HepG2 (cell line): ENCODE results near the gene GLRB. TPM values are rescaled to one million over a fixed set of nuclear protein-coding genes. Genes with fewer than 3 reads are reported as not detected.

ENCODE experiments used
- ATAC-seq: fragments of 200-7000 bp; cut with Tn5 transposase; 3 replicates; pipeline ENCODE4 v1.9.1; 2020; ENCODE audit warnings: mild to moderate bottlenecking, moderate library complexity
- BruUV-seq: library from RNA; stranded (reverse); fragments of 400-500 nt; replicated peaks from 2 replicates; lab custom pipeline; 2021; lab: Mats Ljungman, UMichigan
- CTCF ChIA-PET: fragments of 300-600 bp; formaldehyde crosslinking; extraction: SDS; loops from one replicate; lab custom pipeline; 2021; ENCODE audit warnings: low total read pairs, inconsistent platforms, low intra/inter-chr PET ratio; lab: Yijun Ruan, JAX
- POLR2A ChIA-PET: fragments of 350-600 bp; sonication (Branson Sonifier 250); formaldehyde crosslinking; loops from one replicate; lab custom pipeline; 2020; ENCODE audit warnings: antibody characterized with exemption, inconsistent platforms; lab: Yijun Ruan, JAX
- DNase-seq: peaks from one replicate; pipeline ENCODE4 v3.0.0-alpha.2; 2015; ENCODE audit warnings: low spot score
- FAIRE-seq: peaks from 3 replicates; lab custom pipeline; 2011; peaks lifted over from hg19 to GRCh38; lab: Jason Lieb, UNC
- H2AFZ ChIP-seq: one replicate; pipeline ENCODE4 v1.6.1; 2011; ENCODE audit warnings: low read length, inconsistent platforms
- H3K27ac ChIP-seq: fragments of 300-600 bp; 3 replicates; pipeline ENCODE4 v1.8.0; 2011; ENCODE audit warnings: mixed run types, mild to moderate bottlenecking, mixed read lengths, low read length, inconsistent platforms; ENCODE audit not compliant: insufficient read depth; ENCODE audit errors: extremely low read length
- H3K27me3 ChIP-seq, 2 experiments: fragments of 200-600 bp in 1 of 2; 2 replicates in 1 of 2; 3 replicates in 1 of 2; pipeline versions ENCODE4 v1.6.0 to v1.8.0; 2011; ENCODE audit warnings: low read length in 2 of 2, mild to moderate bottlenecking in 2 of 2, moderate library complexity in 2 of 2, inconsistent platforms in 1 of 2; ENCODE audit not compliant: insufficient read depth in 2 of 2, control insufficient read depth in 1 of 2
- H3K36me3 ChIP-seq, 2 experiments: fragments of 200-600 bp in 1 of 2; replicated peaks in 1 of 2; 2 replicates in 1 of 2; 3 replicates in 1 of 2; pipeline versions ENCODE4 v1.5.1 to v1.8.0; 2011; ENCODE audit warnings: low read length in 2 of 2, inconsistent platforms in 1 of 2; ENCODE audit not compliant: insufficient read depth in 2 of 2, control insufficient read depth in 1 of 2
- H3K4me1 ChIP-seq: 2 replicates; pipeline ENCODE4 v1.5.1; 2012; ENCODE audit warnings: low read length, inconsistent platforms; ENCODE audit not compliant: insufficient read depth
- H3K4me2 ChIP-seq: 2 replicates; pipeline ENCODE4 v1.6.0; 2011; ENCODE audit warnings: low read depth, low read length, inconsistent platforms
- H3K4me3 ChIP-seq, 3 experiments: fragments of 200-600 bp in 1 of 3; sonication (generic), shearing (Covaris generic) in 1 of 3; replicated peaks in 1 of 3; 2 replicates each; pipeline ENCODE4 v1.5.1; 2011 to 2016; ENCODE audit warnings: low read length in 3 of 3, inconsistent platforms in 2 of 3, low read depth in 2 of 3, mild to moderate bottlenecking in 2 of 3, control low read depth in 1 of 3, mixed read lengths in 1 of 3; ENCODE audit not compliant: insufficient read depth in 1 of 3
- H3K79me2 ChIP-seq: one replicate; pipeline ENCODE4 v1.6.1; 2011; ENCODE audit warnings: low read length, inconsistent platforms; ENCODE audit not compliant: insufficient read depth
- H3K9ac ChIP-seq: 2 replicates; pipeline ENCODE4 v1.6.0; 2011; ENCODE audit warnings: mild to moderate bottlenecking, low read depth, low read length, inconsistent platforms; ENCODE audit not compliant: insufficient read depth
- H3K9me3 ChIP-seq: 2 replicates; pipeline ENCODE4 v1.5.1; 2012; ENCODE audit warnings: mild to moderate bottlenecking, low read length
- H4K20me1 ChIP-seq: 2 replicates; pipeline ENCODE4 v1.6.0; 2011; ENCODE audit warnings: inconsistent platforms, mild to moderate bottlenecking, low read length, moderate library complexity; ENCODE audit not compliant: insufficient read depth
- ATF1 ChIP-seq: IDR thresholded peaks from 2 replicates; pipeline ENCODE4 v1.6.1; 2016; ENCODE audit warnings: mild to moderate bottlenecking, control low read depth
- BRD4 ChIP-seq: sonication (generic); formaldehyde crosslinking; IDR thresholded peaks from 2 replicates; pipeline ENCODE4 v1.4.0; 2020; ENCODE audit warnings: missing genetic modification reagents
- FOXO1 ChIP-seq: sonication (generic); formaldehyde crosslinking; IDR thresholded peaks from 2 replicates; pipeline ENCODE4 v1.4.0; 2020; ENCODE audit warnings: missing genetic modification reagents
- HNRNPL ChIP-seq: fragments of 200-400 bp; formaldehyde crosslinking; IDR thresholded peaks from 2 replicates; pipeline ENCODE4 v1.6.1; 2017; ENCODE audit warnings: mild to moderate bottlenecking, low read depth, low read length
- MTF2 ChIP-seq: sonication (generic); formaldehyde crosslinking; IDR thresholded peaks from 2 replicates; pipeline ENCODE4 v1.5.0; 2020; ENCODE audit warnings: missing genetic modification reagents, borderline replicate concordance
- NFE2L2 ChIP-seq: fragments of 150-350 bp; IDR thresholded peaks from 2 replicates; pipeline ENCODE4 v1.6.1; 2014; ENCODE audit warnings: low read length
- RCOR2 ChIP-seq: IDR thresholded peaks from 2 replicates; pipeline ENCODE4 v1.6.1; 2016; ENCODE audit warnings: missing biosample characterization, missing genetic modification reagents
- SP2 ChIP-seq: sonication (generic); formaldehyde crosslinking; IDR thresholded peaks from 2 replicates; pipeline ENCODE4 v1.5.1; 2020; ENCODE audit warnings: mild to moderate bottlenecking, missing genetic modification reagents
- SYNCRIP ChIP-seq: fragments of 200-400 bp; formaldehyde crosslinking; IDR thresholded peaks from 2 replicates; pipeline ENCODE4 v1.6.1; 2018; ENCODE audit warnings: mild to moderate bottlenecking, low read depth, low read length; ENCODE audit not compliant: insufficient read depth
- ZNF282 ChIP-seq: fragments of 450-650 bp; IDR thresholded peaks from 2 replicates; pipeline ENCODE4 v1.6.1; 2018; ENCODE audit not compliant: partially characterized antibody
- ZNF296 ChIP-seq: sonication (generic); formaldehyde crosslinking; conservative IDR thresholded peaks from 2 replicates; pipeline ENCODE4 v1.5.0; 2020; ENCODE audit warnings: mild to moderate bottlenecking, missing genetic modification reagents
- ZNF616 ChIP-seq: sonication (generic); formaldehyde crosslinking; IDR thresholded peaks from 2 replicates; pipeline ENCODE4 v1.5.0; 2020; ENCODE audit warnings: low read depth, mild to moderate bottlenecking, missing genetic modification reagents
- ZNF780A ChIP-seq: sonication (generic); formaldehyde crosslinking; IDR thresholded peaks from 2 replicates; pipeline ENCODE4 v1.8.0; 2022; ENCODE audit warnings: mild to moderate bottlenecking, missing genetic modification reagents, moderate library complexity
- ZNF790 ChIP-seq: sonication (generic); formaldehyde crosslinking; IDR thresholded peaks from 2 replicates; pipeline ENCODE4 v1.8.0; 2022; ENCODE audit warnings: missing genetic modification reagents, mild to moderate bottlenecking, borderline replicate concordance
- ZNF816 ChIP-seq: sonication (generic); formaldehyde crosslinking; IDR thresholded peaks from 2 replicates; pipeline ENCODE4 v1.8.0; 2022; ENCODE audit warnings: missing genetic modification reagents, mild to moderate bottlenecking, borderline replicate concordance
- WGBS: methylation state at CpG from one replicate; pipeline ENCODE4 v1.1.6; 2017; ENCODE audit warnings: low lambda C conversion rate; 5-methylcytosine and 5-hydroxymethylcytosine counted together
- in situ Hi-C: cut with HindIII; loops from 2 replicates; pipeline ENCODE4 v1.10.0; 2017; ENCODE audit warnings: low pct_unique_long_range_greater_than_20kb; ENCODE audit not compliant: extremely low pct_ligation_motif_present
- intact Hi-C: fragments of 100-400 bp; cut with micrococcal nuclease; formaldehyde crosslinking; loops from one replicate; pipeline ENCODE4 v1.10.0; 2022; ENCODE audit not compliant: unreplicated experiment
- polyA plus RNA-seq, 8 experiments: library from polyadenylated mRNA; depleted of rRNA in 3 of 8; stranded (reverse) in 7 of 8; unstranded in 1 of 8; fragments of >200 nt; fragmentation: Illumina TruSeq in 4 of 8; extraction: Trizol in 4 of 8; gene quantifications; 2 replicates each; pipeline versions ENCODE4 v1.2.1 to v1.2.3, GENCODE V29; 2011 to 2016; ENCODE audit warnings: low read depth in 4 of 8, missing spikeins in 1 of 8, mixed read lengths in 1 of 8; ENCODE audit not compliant: insufficient read depth in 1 of 8
- total RNA-seq, 5 experiments: library from RNA; depleted of rRNA; stranded (reverse); fragments of >200 nt; fragmentation: Illumina TruSeq; extraction: Trizol; gene quantifications; 2 replicates each; pipeline ENCODE4 v1.2.3, GENCODE V29; 2016; ENCODE audit warnings: low read depth in 1 of 5
- TF ChIP-seq, protein P1 (sequence below): IDR thresholded peaks from 2 replicates; pipeline ENCODE4 v1.6.1; 2016; ENCODE audit warnings: low read depth
- TF ChIP-seq, protein P2 (sequence below): sonication (generic); formaldehyde crosslinking; IDR thresholded peaks from 2 replicates; pipeline ENCODE4 v1.8.1; 2022; ENCODE audit warnings: low read depth, mild to moderate bottlenecking, missing genetic modification reagents
- TF ChIP-seq, protein P3 (sequence below): IDR thresholded peaks from 2 replicates; pipeline ENCODE4 v1.6.1; 2018; ENCODE audit warnings: missing genetic modification reagents

GLRB gene
- total and polyA plus RNA-seq, 2 of the 13 experiments (the other 11 are each of a cell fraction or from before 2014, with no cell fraction given) = 0.17 to 0.24 TPM

DNA sequence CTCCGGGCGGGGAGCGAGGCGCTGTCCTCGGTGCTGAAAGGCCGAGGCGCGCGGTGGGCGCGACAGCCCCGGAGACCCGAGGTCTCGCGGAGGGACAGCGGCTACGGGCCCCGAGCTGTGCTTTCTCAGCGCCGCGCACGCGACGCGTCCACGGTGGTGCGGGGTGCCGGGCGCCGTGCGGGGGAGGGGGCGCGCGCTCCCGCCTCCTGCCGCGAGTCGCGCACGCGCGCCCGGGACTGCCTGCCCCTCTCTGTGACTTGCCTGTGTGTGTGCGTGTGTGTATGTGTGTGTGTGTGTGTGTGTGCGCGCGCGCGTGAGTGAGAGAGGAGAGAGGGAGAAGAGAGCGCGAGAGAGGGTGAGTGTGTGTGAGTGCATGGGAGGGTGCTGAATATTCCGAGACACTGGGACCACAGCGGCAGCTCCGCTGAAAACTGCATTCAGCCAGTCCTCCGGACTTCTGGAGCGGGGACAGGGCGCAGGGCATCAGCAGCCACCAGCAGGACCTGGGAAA is 144.5 kb downstream of the GLRB start, which contains the start of gene GRIA2 (continued):
- TF ChIP-seq SYNCRIP = no peak
- TF ChIP-seq ZNF790 = peak; percentile 95; the same call in 1 of the 2 replicates
- no peak for TF ChIP-seq ZNF282
- TF ChIP-seq, protein P1, sequence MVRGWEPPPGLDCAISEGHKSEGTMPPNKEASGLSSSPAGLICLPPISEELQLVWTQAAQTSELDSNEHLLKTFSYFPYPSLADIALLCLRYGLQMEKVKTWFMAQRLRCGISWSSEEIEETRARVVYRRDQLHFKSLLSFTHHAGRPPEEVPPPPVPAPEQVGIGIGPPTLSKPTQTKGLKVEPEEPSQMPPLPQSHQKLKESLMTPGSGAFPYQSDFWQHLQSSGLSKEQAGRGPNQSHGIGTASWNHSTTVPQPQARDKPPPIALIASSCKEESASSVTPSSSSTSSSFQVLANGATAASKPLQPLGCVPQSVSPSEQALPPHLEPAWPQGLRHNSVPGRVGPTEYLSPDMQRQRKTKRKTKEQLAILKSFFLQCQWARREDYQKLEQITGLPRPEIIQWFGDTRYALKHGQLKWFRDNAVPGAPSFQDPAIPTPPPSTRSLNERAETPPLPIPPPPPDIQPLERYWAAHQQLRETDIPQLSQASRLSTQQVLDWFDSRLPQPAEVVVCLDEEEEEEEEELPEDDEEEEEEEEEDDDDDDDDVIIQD = no peak
- TF ChIP-seq MTF2 (CRISPR knock-in tag) = no peak
- TF ChIP-seq, protein P2, sequence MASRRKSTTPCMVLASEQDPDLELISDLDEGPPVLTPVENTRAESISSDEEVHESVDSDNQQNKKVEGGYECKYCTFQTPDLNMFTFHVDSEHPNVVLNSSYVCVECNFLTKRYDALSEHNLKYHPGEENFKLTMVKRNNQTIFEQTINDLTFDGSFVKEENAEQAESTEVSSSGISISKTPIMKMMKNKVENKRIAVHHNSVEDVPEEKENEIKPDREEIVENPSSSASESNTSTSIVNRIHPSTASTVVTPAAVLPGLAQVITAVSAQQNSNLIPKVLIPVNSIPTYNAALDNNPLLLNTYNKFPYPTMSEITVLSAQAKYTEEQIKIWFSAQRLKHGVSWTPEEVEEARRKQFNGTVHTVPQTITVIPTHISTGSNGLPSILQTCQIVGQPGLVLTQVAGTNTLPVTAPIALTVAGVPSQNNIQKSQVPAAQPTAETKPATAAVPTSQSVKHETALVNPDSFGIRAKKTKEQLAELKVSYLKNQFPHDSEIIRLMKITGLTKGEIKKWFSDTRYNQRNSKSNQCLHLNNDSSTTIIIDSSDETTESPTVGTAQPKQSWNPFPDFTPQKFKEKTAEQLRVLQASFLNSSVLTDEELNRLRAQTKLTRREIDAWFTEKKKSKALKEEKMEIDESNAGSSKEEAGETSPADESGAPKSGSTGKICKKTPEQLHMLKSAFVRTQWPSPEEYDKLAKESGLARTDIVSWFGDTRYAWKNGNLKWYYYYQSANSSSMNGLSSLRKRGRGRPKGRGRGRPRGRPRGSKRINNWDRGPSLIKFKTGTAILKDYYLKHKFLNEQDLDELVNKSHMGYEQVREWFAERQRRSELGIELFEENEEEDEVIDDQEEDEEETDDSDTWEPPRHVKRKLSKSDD (CRISPR knock-in tag) = peak; percentile 62; the same call in 1 of the 2 replicates
- no peak for TF ChIP-seq HNRNPL

DNA sequence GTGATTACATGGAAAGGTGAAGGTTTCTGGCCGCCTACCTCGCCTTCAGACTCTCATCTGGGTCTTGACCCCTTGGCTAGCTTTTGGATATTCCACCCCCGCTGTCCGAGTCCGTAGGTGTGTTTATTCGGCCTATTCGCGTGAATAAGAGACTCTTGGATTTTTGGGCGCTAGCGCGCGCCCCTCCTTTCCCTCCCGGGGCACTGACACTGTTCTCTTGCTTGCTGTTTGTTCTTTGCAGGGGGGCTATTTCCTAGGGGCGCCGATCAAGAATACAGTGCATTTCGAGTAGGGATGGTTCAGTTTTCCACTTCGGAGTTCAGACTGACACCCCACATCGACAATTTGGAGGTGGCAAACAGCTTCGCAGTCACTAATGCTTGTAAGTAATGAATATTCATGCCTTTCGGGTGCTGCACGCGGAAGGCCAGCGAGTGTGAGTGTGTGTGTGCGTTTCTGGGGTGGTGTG is 145.5 kb downstream of the GLRB start:
- Histone ChIP-seq H3K9ac (no peak overlapping the region), H3K9me3 (no peaks in the 10 kb centered on the region), H3K27me3 (peaks cover 0 to 4% of the 10 kb centered on the region in 2 experiments; a peak in 2 of 5 replicates), H3K4me2 (no peak overlapping the region), H3K27ac (no peak overlapping the region), H4K20me1 (peaks cover 4% of the 10 kb centered on the region; the same call in 1 of the 2 replicates), H3K79me2 (no peaks in the 10 kb centered on the region), H2AFZ (no peak overlapping the region), H3K4me3 (no peak overlapping the region), H3K4me1 (no peaks in the 10 kb centered on the region), H3K36me3 (no peaks in the 10 kb centered on the region)
- FAIRE-seq (no peak), DNase-seq (no peak), ATAC-seq (no peak)
- 47% methylated on average over 24 of the region's 24 CpGs for WGBS
- intact Hi-C loops (no loop called here), in situ Hi-C loops (loop anchor here (5.0 kb wide), 1 partner anchor 756 kb away; no protein-coding TSS in a partner anchor)
- CTCF ChIA-PET = no interaction called here
- no TSS peak for BruUV-seq
- POLR2A ChIA-PET = no interaction called here
- TF ChIP-seq ATF1 (no peak), NFE2L2 (no peak), SP2 (CRISPR knock-in tag) (no peak), ZNF780A (CRISPR knock-in tag) (no peak), BRD4 (CRISPR knock-in tag) (no peak), ZNF296 (CRISPR knock-in tag) (no peak), ZNF616 (CRISPR knock-in tag) (no peak), RCOR2 (CRISPR knock-in tag) (no peak), FOXO1 (CRISPR knock-in tag) (no peak), ZNF816 (CRISPR knock-in tag) (no peak)
- TF ChIP-seq, protein P3, sequence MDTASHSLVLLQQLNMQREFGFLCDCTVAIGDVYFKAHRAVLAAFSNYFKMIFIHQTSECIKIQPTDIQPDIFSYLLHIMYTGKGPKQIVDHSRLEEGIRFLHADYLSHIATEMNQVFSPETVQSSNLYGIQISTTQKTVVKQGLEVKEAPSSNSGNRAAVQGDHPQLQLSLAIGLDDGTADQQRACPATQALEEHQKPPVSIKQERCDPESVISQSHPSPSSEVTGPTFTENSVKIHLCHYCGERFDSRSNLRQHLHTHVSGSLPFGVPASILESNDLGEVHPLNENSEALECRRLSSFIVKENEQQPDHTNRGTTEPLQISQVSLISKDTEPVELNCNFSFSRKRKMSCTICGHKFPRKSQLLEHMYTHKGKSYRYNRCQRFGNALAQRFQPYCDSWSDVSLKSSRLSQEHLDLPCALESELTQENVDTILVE = no peak
